GM12878 (cell line): ENCODE results near the gene MMP11.

Experiments
- CTCF ChIP-seq, 3 experiments: IDR thresholded peaks in 2 of 3; conservative IDR thresholded peaks in 1 of 3; 2 replicates each; pipeline ENCODE4 v1.5.1; 2011; ENCODE audit warnings: low read depth in 3 of 3, low read length in 3 of 3, mild to moderate bottlenecking in 3 of 3, control low read depth in 2 of 3, moderate library complexity in 2 of 3, inconsistent platforms in 1 of 3, mixed read lengths in 1 of 3; ENCODE audit not compliant: control insufficient read depth in 2 of 3, insufficient read depth in 1 of 3; ENCODE audit errors: extremely low read depth in 1 of 3
- EGR1 ChIP-seq, 2 experiments: IDR thresholded peaks; 1 replicate in 1 of 2; 2 replicates in 1 of 2; pipeline ENCODE4 v1.6.1; 2011 to 2012; ENCODE audit warnings: low read depth in 2 of 2, low read length in 2 of 2, borderline replicate concordance in 1 of 2, mild to moderate bottlenecking in 1 of 2, moderate library complexity in 1 of 2
- POLR2AphosphoS5 ChIP-seq: IDR thresholded peaks from 2 replicates; pipeline ENCODE4 v1.6.1; 2011; ENCODE audit warnings: mild to moderate bottlenecking, low read length, inconsistent platforms
- ZZZ3 ChIP-seq: IDR thresholded peaks from 2 replicates; pipeline ENCODE4 v1.6.1; 2011; ENCODE audit warnings: low read depth; ENCODE audit not compliant: control insufficient read depth, insufficient read length
- TF ChIP-seq, protein P1 (sequence below): fragments of 150-350 bp; IDR thresholded peaks from 2 replicates; pipeline ENCODE4 v1.6.1; 2016; ENCODE audit warnings: low read depth, low read length

DNA sequence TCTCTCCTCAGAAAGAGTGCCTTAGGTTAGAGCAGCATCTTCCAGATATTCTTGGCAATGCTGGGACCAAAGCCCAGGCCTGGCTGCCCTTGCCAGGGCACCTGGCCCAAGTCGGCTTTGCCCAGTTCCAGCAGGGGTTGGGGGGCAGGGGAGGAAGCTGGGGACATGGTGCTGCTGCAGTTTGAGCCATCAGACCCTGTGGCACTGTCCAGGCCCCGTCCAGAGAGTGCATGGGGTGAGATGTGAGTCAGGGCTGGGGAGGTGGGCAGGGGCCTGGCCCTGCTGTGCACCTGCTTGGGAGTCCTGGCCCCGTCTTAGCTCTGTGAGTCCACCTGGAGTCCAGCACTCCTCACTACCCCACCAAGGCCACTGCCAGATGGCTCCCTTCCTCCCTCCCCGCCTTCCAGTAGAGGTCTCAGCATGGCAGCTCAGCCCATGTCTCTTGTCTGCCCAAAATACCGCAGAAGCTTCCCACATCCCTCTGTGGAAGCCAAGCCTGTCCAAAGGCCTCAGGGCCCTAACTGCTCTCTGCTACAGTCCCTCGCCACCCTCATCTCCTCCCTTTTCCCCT, 49.5 kb downstream of the MMP11 start:
- no peak for TF ChIP-seq CTCF (IDR thresholded peaks at IDR 0.05 in 2 of 3, conservative IDR thresholded peaks at IDR 0.05 in 1 of 3; ENCODE audit: control insufficient read depth in 2 of 3, extremely low read depth in 1 of 3, insufficient read depth in 1 of 3, low read depth in 3 of 3, low read length in 3 of 3)
- TF ChIP-seq, protein P1, sequence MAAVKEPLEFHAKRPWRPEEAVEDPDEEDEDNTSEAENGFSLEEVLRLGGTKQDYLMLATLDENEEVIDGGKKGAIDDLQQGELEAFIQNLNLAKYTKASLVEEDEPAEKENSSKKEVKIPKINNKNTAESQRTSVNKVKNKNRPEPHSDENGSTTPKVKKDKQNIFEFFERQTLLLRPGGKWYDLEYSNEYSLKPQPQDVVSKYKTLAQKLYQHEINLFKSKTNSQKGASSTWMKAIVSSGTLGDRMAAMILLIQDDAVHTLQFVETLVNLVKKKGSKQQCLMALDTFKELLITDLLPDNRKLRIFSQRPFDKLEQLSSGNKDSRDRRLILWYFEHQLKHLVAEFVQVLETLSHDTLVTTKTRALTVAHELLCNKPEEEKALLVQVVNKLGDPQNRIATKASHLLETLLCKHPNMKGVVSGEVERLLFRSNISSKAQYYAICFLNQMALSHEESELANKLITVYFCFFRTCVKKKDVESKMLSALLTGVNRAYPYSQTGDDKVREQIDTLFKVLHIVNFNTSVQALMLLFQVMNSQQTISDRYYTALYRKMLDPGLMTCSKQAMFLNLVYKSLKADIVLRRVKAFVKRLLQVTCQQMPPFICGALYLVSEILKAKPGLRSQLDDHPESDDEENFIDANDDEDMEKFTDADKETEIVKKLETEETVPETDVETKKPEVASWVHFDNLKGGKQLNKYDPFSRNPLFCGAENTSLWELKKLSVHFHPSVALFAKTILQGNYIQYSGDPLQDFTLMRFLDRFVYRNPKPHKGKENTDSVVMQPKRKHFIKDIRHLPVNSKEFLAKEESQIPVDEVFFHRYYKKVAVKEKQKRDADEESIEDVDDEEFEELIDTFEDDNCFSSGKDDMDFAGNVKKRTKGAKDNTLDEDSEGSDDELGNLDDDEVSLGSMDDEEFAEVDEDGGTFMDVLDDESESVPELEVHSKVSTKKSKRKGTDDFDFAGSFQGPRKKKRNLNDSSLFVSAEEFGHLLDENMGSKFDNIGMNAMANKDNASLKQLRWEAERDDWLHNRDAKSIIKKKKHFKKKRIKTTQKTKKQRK: no peak
- no peak for TF ChIP-seq ZZZ3
- TF ChIP-seq POLR2AphosphoS5: no peak
- TF ChIP-seq EGR1 (IDR thresholded peaks at IDR 0.05; ENCODE audit: borderline replicate concordance in 1 of 2, low read depth in 2 of 2, low read length in 2 of 2): no peak
